Thyroid gland (tissue), 4 donors: Measurements from ENCODE around the gene KLHL9.
"Not testable (repeated sequence)": the region's sequence is repeated elsewhere in the genome, so short reads cannot be mapped to it uniquely, and the experiment has no call there.

Experiments used
- POLR2A ChIP-seq, 2 donors: fragments of 450-650 bp; IDR thresholded peaks; one replicate each; pipeline ENCODE4 v1.6.1; 2017; ENCODE audit warnings: antibody characterized with exemption in 2 of 2, mild to moderate bottlenecking in 2 of 2, moderate library complexity in 1 of 2
- TF ChIP-seq, protein P1 (sequence below), 6 experiments: fragments of 200-600 bp in 3 of 6; fragments of 450-650 bp in 3 of 6; sonication (generic) in 3 of 6; IDR thresholded peaks; one replicate each; pipeline ENCODE4 v1.5.1; 2016 to 2019; ENCODE audit warnings: antibody characterized with exemption in 6 of 6, mild to moderate bottlenecking in 2 of 6, inconsistent platforms in 1 of 6, moderate library complexity in 1 of 6

DNA sequence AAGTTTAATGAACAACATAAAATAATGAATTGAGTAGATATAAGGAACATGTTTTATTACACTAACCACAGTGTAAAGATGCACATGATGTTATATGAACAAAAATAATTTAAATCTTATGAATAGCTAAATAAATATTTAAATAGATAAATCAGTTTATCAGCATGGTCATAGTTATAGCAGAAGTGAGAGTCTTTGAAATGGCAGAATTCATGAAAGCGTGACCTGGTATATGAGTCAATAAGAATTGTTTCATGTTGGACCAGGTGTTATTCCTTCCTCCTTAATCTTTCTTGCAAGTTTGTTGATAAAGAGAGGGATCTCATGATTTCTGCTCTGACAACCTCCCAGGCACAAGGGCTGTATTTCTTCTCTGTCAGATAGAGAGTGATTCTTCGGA is 32.0 kb upstream of the KLHL9 start:
- TF ChIP-seq, protein P1, sequence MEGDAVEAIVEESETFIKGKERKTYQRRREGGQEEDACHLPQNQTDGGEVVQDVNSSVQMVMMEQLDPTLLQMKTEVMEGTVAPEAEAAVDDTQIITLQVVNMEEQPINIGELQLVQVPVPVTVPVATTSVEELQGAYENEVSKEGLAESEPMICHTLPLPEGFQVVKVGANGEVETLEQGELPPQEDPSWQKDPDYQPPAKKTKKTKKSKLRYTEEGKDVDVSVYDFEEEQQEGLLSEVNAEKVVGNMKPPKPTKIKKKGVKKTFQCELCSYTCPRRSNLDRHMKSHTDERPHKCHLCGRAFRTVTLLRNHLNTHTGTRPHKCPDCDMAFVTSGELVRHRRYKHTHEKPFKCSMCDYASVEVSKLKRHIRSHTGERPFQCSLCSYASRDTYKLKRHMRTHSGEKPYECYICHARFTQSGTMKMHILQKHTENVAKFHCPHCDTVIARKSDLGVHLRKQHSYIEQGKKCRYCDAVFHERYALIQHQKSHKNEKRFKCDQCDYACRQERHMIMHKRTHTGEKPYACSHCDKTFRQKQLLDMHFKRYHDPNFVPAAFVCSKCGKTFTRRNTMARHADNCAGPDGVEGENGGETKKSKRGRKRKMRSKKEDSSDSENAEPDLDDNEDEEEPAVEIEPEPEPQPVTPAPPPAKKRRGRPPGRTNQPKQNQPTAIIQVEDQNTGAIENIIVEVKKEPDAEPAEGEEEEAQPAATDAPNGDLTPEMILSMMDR (IDR thresholded peaks at IDR 0.05): not testable (repeated sequence)
- TF ChIP-seq POLR2A (IDR thresholded peaks at IDR 0.05): not testable (repeated sequence)
